ENCODE measurements around the gene ADPRHL1.
"Not testable (repeated sequence)": the region's sequence is repeated elsewhere in the genome, so short reads cannot be mapped to it uniquely, and the experiment has no call there.

DNA sequence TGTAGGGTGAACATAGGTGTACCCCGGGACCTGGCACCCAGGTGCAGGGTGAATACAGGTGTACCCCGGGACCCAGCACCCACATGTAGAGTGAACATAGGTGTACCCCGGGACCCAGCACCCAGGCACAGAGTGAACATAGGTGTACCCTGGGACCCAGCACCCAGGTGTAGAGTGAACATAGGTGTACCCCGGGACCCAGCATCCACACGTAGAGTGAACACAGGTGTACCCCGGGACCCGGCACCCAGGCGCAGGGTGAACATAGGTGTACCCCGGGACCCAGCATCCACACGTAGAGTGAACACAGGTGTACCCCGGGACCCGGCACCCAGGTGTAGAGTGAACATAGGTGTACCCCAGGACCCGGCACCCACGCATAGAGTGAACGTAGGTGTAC, 17.4 kb downstream of the ADPRHL1 start:
- not testable (repeated sequence) for TF ChIP-seq POLR2A (IDR thresholded peaks at IDR 0.05; ENCODE audit: low read depth, low read length); POLR2AphosphoS5 (IDR thresholded peaks at IDR 0.05; ENCODE audit: low read depth, low read length); TAF1 (IDR thresholded peaks at IDR 0.05; ENCODE audit: low read depth, low read length); SPI1 (IDR thresholded peaks at IDR 0.05; ENCODE audit: low read depth, low read length); PAX5 (IDR thresholded peaks at IDR 0.05; ENCODE audit: insufficient read depth, low read length, severe bottlenecking); POU2F2 (IDR thresholded peaks at IDR 0.05; ENCODE audit: low read depth, low read length)
